H1 (cell line): ENCODE measurements around the gene RASA1. TPM values are rescaled to one million over a fixed set of nuclear protein-coding genes. Genes with fewer than 3 reads are reported as not detected.

Experiments used
- CTCF ChIA-PET: fragments of 300-600 bp; sonication (Branson Sonifier 250); formaldehyde crosslinking; loops from one replicate; lab custom pipeline; 2021; ENCODE audit not compliant: partially characterized antibody; lab: Charles Lee
- POLR2A ChIA-PET: fragments of 300-600 bp; sonication (Branson Sonifier 250); formaldehyde crosslinking; loops from one replicate; lab custom pipeline; 2021; ENCODE audit warnings: inconsistent platforms; ENCODE audit not compliant: partially characterized antibody; lab: Charles Lee
- DNase-seq, 2 experiments: peaks; one replicate each; pipeline versions ENCODE4 v3.0.0 to v3.0.0-alpha.2; 2010 to 2022; ENCODE audit warnings: low spot score in 2 of 2, low read depth in 1 of 2, mixed read lengths in 1 of 2
- FAIRE-seq: peaks from 2 replicates; lab custom pipeline; 2011; peaks lifted over from hg19 to GRCh38; lab: Jason Lieb, UNC
- H2AFZ ChIP-seq: 2 replicates; pipeline ENCODE4 v1.8.1; 2012; ENCODE audit warnings: low read length, inconsistent platforms
- H2AK5ac ChIP-seq: 2 replicates; pipeline ENCODE4 v1.6.1; 2013; ENCODE audit warnings: low read depth, low read length
- H2BK120ac ChIP-seq: replicated peaks from 2 replicates; pipeline ENCODE3; 2013; ENCODE audit warnings: low read depth, low read length, inconsistent platforms
- H2BK12ac ChIP-seq: 2 replicates; pipeline ENCODE4 v1.6.1; 2013; ENCODE audit warnings: low read depth, low read length
- H2BK15ac ChIP-seq: 2 replicates; pipeline ENCODE4 v1.6.1; 2013; ENCODE audit warnings: low read length
- H2BK20ac ChIP-seq: 2 replicates; pipeline ENCODE4 v1.6.1; 2013; ENCODE audit warnings: low read length
- H2BK5ac ChIP-seq: 2 replicates; pipeline ENCODE4 v1.6.1; 2013; ENCODE audit warnings: low read depth, low read length
- H3K14ac ChIP-seq: 2 replicates; pipeline ENCODE4 v1.6.1; 2013; ENCODE audit warnings: inconsistent platforms; ENCODE audit not compliant: insufficient read length
- H3K18ac ChIP-seq: 2 replicates; pipeline ENCODE4 v1.6.1; 2013; ENCODE audit warnings: low read length; ENCODE audit errors: extremely low read depth
- H3K23ac ChIP-seq: 2 replicates; pipeline ENCODE4 v1.6.1; 2013; ENCODE audit warnings: inconsistent platforms; ENCODE audit not compliant: insufficient read length
- H3K23me2 ChIP-seq: 2 replicates; pipeline ENCODE4 v1.6.1; 2013; ENCODE audit warnings: low read depth, low read length
- H3K27ac ChIP-seq: 2 replicates; pipeline ENCODE4 v1.6.1; 2011; ENCODE audit warnings: low read depth, low read length, inconsistent platforms
- H3K27me3 ChIP-seq, 4 experiments: replicated peaks in 1 of 4; 1 replicate in 1 of 4; 2 replicates in 3 of 4; pipeline versions ENCODE4 v1.6.1 to v1.8.1; 2011 to 2013; ENCODE audit warnings: low read length in 3 of 4, mild to moderate bottlenecking in 3 of 4, inconsistent platforms in 2 of 4, mixed read lengths in 2 of 4, moderate library complexity in 1 of 4; ENCODE audit not compliant: control insufficient read depth in 3 of 4, insufficient read depth in 3 of 4; ENCODE audit errors: extremely low read depth in 1 of 4
- H3K36me3 ChIP-seq, 4 experiments: 2 replicates each; pipeline versions ENCODE4 v1.6.1 to v1.8.1; 2011 to 2013; ENCODE audit warnings: mild to moderate bottlenecking in 4 of 4, low read length in 3 of 4, moderate library complexity in 2 of 4, control low read depth in 1 of 4, inconsistent platforms in 1 of 4; ENCODE audit not compliant: insufficient read depth in 4 of 4, control insufficient read depth in 2 of 4
- H3K4ac ChIP-seq: replicated peaks from 2 replicates; pipeline ENCODE3; 2013; ENCODE audit warnings: low read length, low read depth, mixed read lengths, inconsistent platforms; ENCODE audit not compliant: insufficient read length
- H3K4me1 ChIP-seq, 4 experiments: replicated peaks in 1 of 4; 1 replicate in 1 of 4; 2 replicates in 3 of 4; pipeline versions ENCODE4 v1.6.1 to v1.8.1; 2011 to 2013; ENCODE audit warnings: low read length in 3 of 4, inconsistent platforms in 2 of 4, mixed read lengths in 1 of 4; ENCODE audit not compliant: insufficient read depth in 4 of 4, control insufficient read depth in 3 of 4
- H3K4me2 ChIP-seq, 2 experiments: 2 replicates each; pipeline versions ENCODE4 v1.6.1 to v1.8.1; 2011 to 2013; ENCODE audit warnings: low read depth in 2 of 2, low read length in 2 of 2, control low read depth in 1 of 2, inconsistent platforms in 1 of 2, mild to moderate bottlenecking in 1 of 2; ENCODE audit not compliant: insufficient read depth in 1 of 2
- H3K4me3 ChIP-seq, 4 experiments: fragments of 200-600, 300-600 bp in 1 of 4; sonication (generic), shearing (Covaris generic), sonication (Bioruptor Twin) in 1 of 4; 2 replicates each; pipeline versions ENCODE4 v1.5.1 to v1.8.1; 2011 to 2016; ENCODE audit warnings: low read length in 4 of 4, low read depth in 3 of 4, control low read depth in 2 of 4, inconsistent platforms in 2 of 4, mild to moderate bottlenecking in 2 of 4, mixed read lengths in 1 of 4, moderate library complexity in 1 of 4; ENCODE audit not compliant: insufficient read depth in 2 of 4; ENCODE audit errors: extremely low read depth in 1 of 4
- H3K56ac ChIP-seq: replicated peaks from 2 replicates; pipeline ENCODE3; 2013; ENCODE audit warnings: low read depth, mild to moderate bottlenecking, mixed read lengths, low read length, inconsistent platforms; ENCODE audit not compliant: insufficient read length
- H3K79me1 ChIP-seq: 2 replicates; pipeline ENCODE4 v1.6.1; 2013; ENCODE audit warnings: low read depth, low read length, control low read depth
- H3K79me2 ChIP-seq, 2 experiments: 2 replicates each; pipeline versions ENCODE4 v1.6.1 to v1.8.1; 2012 to 2013; ENCODE audit warnings: low read length in 2 of 2, mild to moderate bottlenecking in 2 of 2, inconsistent platforms in 1 of 2; ENCODE audit not compliant: insufficient read depth in 2 of 2, control insufficient read depth in 1 of 2
- H3K9ac ChIP-seq, 4 experiments: replicated peaks in 1 of 4; 1 replicate in 1 of 4; 2 replicates in 3 of 4; pipeline versions ENCODE4 v1.6.1 to v1.8.1; 2011 to 2013; ENCODE audit warnings: low read depth in 3 of 4, low read length in 3 of 4, control low read depth in 2 of 4, mild to moderate bottlenecking in 2 of 4, moderate library complexity in 2 of 4, inconsistent platforms in 1 of 4; ENCODE audit errors: extremely low read depth in 1 of 4
- H3K9me3 ChIP-seq, 2 experiments: 2 replicates each; pipeline versions ENCODE4 v1.6.1 to v1.8.1; 2012 to 2013; ENCODE audit warnings: mild to moderate bottlenecking in 2 of 2, moderate library complexity in 2 of 2, control low read depth in 1 of 2, inconsistent platforms in 1 of 2, low read depth in 1 of 2, low read length in 1 of 2, mixed read lengths in 1 of 2; ENCODE audit not compliant: insufficient read depth in 2 of 2
- H4K20me1 ChIP-seq, 2 experiments: replicated peaks in 1 of 2; 2 replicates each; pipeline versions ENCODE3 to v1.8.1; 2011 to 2013; ENCODE audit warnings: inconsistent platforms in 2 of 2, low read length in 2 of 2, mild to moderate bottlenecking in 1 of 2; ENCODE audit not compliant: insufficient read depth in 2 of 2, control insufficient read depth in 1 of 2
- H4K5ac ChIP-seq: 2 replicates; pipeline ENCODE4 v1.6.1; 2013; ENCODE audit warnings: low read length, low read depth, mixed read lengths, inconsistent platforms; ENCODE audit not compliant: insufficient read length
- H4K8ac ChIP-seq: 2 replicates; pipeline ENCODE4 v1.8.0; 2013; ENCODE audit warnings: mild to moderate bottlenecking, moderate library complexity, low read length, inconsistent platforms; ENCODE audit not compliant: insufficient read depth; ENCODE audit errors: extremely low read depth
- H4K91ac ChIP-seq: replicated peaks from 2 replicates; pipeline ENCODE3; 2013; ENCODE audit warnings: low read length, mixed read lengths, inconsistent platforms; ENCODE audit not compliant: insufficient read length
- ASH2L ChIP-seq: fragments of 200-600, 300-600 bp; sonication (generic); IDR thresholded peaks from one replicate; pipeline ENCODE4 v1.7.1; 2017; ENCODE audit warnings: low read length
- BACH1 ChIP-seq: IDR thresholded peaks from 2 replicates; pipeline ENCODE4 v1.6.1; 2012; ENCODE audit warnings: low read length, improper control_type of control experiment
- CBX5 ChIP-seq: fragments of 300-800, 300-1000 bp; sonication (generic); IDR thresholded peaks from 2 replicates; pipeline ENCODE4 v1.7.1; 2016; ENCODE audit warnings: antibody characterized with exemption, low read length, low read depth
- CHD2 ChIP-seq: IDR thresholded peaks from 2 replicates; pipeline ENCODE4 v1.6.1; 2012; ENCODE audit warnings: low read length, improper control_type of control experiment
- EZH2 ChIP-seq: fragments of 200-600 bp; sonication (generic); IDR thresholded peaks from 2 replicates; pipeline ENCODE4 v1.7.1; 2012; ENCODE audit warnings: low read depth, mild to moderate bottlenecking, moderate library complexity, low read length, inconsistent platforms; ENCODE audit not compliant: severe bottlenecking
- FOSL1 ChIP-seq: IDR thresholded peaks from 2 replicates; pipeline ENCODE4 v1.6.1; 2011; ENCODE audit warnings: mild to moderate bottlenecking, low read depth, low read length, moderate library complexity; ENCODE audit not compliant: insufficient read depth
- GABPA ChIP-seq: IDR thresholded peaks from 2 replicates; pipeline ENCODE4 v1.6.1; 2011; ENCODE audit warnings: mild to moderate bottlenecking, low read length, moderate library complexity, borderline replicate concordance; ENCODE audit not compliant: insufficient read depth
- NRF1 ChIP-seq: IDR thresholded peaks from 2 replicates; pipeline ENCODE4 v1.6.1; 2011; ENCODE audit warnings: mild to moderate bottlenecking, low read depth, low read length, improper control_type of control experiment
- POLR2AphosphoS5 ChIP-seq: IDR thresholded peaks from 2 replicates; pipeline ENCODE4 v1.6.1; 2011; ENCODE audit warnings: low read depth, low read length
- POU5F1 ChIP-seq: IDR thresholded peaks from 2 replicates; pipeline ENCODE4 v1.6.1; 2011; ENCODE audit warnings: low read depth, mild to moderate bottlenecking, low read length, moderate library complexity
- RXRA ChIP-seq: IDR thresholded peaks from 2 replicates; pipeline ENCODE4 v1.6.1; 2011; ENCODE audit warnings: low read depth, mild to moderate bottlenecking, low read length, moderate library complexity; ENCODE audit not compliant: insufficient read depth
- SRF ChIP-seq: IDR thresholded peaks from 2 replicates; pipeline ENCODE4 v1.6.1; 2011; ENCODE audit warnings: mild to moderate bottlenecking, low read depth, low read length, moderate library complexity
- ZNF274 ChIP-seq: IDR thresholded peaks from 2 replicates; pipeline ENCODE4 v1.7.0; 2012; ENCODE audit warnings: low read length, borderline replicate concordance; ENCODE audit errors: extremely low read depth
- WGBS, 2 experiments: shearing (Covaris generic) in 1 of 2; methylation state at CpG; one replicate each; pipeline versions ENCODE4 v1.1.6 to v1.1.7; 2013 to 2015; ENCODE audit warnings: low lambda C conversion rate in 2 of 2, mixed read lengths in 2 of 2, inconsistent platforms in 1 of 2, low coverage in 1 of 2, missing lambda C conversion rate in 1 of 2; ENCODE audit not compliant: insufficient replicate concordance in 2 of 2, insufficient coverage in 1 of 2, insufficient read length in 1 of 2; ENCODE audit errors: extremely low coverage in 1 of 2, missing lambda C conversion rate in 1 of 2; 5-methylcytosine and 5-hydroxymethylcytosine counted together
- polyA plus RNA-seq, 7 experiments: library from polyadenylated mRNA; depleted of rRNA in 3 of 7; stranded (reverse) in 5 of 7; unstranded in 2 of 7; fragments of >200 nt in 5 of 7; fragments of 200-250 nt in 2 of 7; gene quantifications; 1 replicate in 5 of 7; 2 replicates in 1 of 7; 4 replicates in 1 of 7; pipeline versions ENCODE4 v1.2.1 to v1.2.3, GENCODE V29; 2011 to 2013; ENCODE audit warnings: missing spikeins in 2 of 7, mixed read lengths in 2 of 7
- total RNA-seq: library from RNA; stranded (reverse); fragmentation: NEBNext Ultra II Directional; extraction: Animal tissue kit (Norgen Biotek cat#: 25700); gene quantifications from 2 replicates; pipeline ENCODE4 v1.2.1, GENCODE V29; 2021
- TF ChIP-seq, protein P1 (sequence below): IDR thresholded peaks from 2 replicates; pipeline ENCODE4 v1.6.1; 2012; ENCODE audit warnings: inconsistent platforms

The RASA1 gene
- total and polyA plus RNA-seq, 2 of the 8 experiments (the other 6 are each of a cell fraction or from before 2014, with no cell fraction given): 15.9 to 33.8 TPM

DNA sequence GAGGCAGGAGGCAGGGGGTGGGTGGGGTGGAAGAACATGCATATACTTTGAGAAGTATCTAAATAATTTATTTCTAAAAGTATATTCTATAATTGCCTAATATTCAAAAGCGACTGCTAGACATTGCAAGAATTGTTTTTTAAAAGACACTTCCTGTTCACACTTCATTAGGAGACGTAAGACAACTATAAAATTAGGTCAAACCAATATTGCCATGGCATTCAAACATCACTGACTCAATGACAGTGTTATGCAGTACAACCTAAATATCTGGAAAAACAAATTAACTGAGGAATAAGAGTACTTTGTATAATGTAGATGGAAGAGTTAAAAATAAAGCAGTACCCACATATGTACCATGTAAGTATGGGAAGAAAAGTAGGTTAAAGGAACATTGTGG lies 140.5 kb downstream of the RASA1 start:
- H3K79me2 ChIP-seq: peaks cover 3 to 23% of the 10 kb centered on the region in 2 experiments; a peak in 3 of 4 replicates
- no peak for FAIRE-seq
- TF ChIP-seq BACH1: no peak
- no peak for TF ChIP-seq POLR2AphosphoS5
- TF ChIP-seq ZNF274: no peak
- TF ChIP-seq CHD2: no peak
- no peak for TF ChIP-seq POU5F1
- no peak for TF ChIP-seq ASH2L
- TF ChIP-seq, protein P1, sequence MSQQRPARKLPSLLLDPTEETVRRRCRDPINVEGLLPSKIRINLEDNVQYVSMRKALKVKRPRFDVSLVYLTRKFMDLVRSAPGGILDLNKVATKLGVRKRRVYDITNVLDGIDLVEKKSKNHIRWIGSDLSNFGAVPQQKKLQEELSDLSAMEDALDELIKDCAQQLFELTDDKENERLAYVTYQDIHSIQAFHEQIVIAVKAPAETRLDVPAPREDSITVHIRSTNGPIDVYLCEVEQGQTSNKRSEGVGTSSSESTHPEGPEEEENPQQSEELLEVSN: no peak
- no peak for TF ChIP-seq EZH2
- no peak for TF ChIP-seq CBX5
- no peak for TF ChIP-seq FOSL1
- TF ChIP-seq SRF: no peak
- no peak for TF ChIP-seq RXRA
- TF ChIP-seq NRF1: no peak
- TF ChIP-seq GABPA: no peak
- no peak overlapping the region for H3K14ac ChIP-seq
- H3K56ac ChIP-seq: no peak overlapping the region
- no peaks in the 10 kb centered on the region for H3K27me3 ChIP-seq
- H2AK5ac ChIP-seq: no peak overlapping the region
- H2AFZ ChIP-seq: no peak overlapping the region
- H3K23me2 ChIP-seq: peaks cover 7% of the 10 kb centered on the region
- no peak overlapping the region for H2BK15ac ChIP-seq
- peaks cover 7% of the 10 kb centered on the region; the same call in 1 of the 2 replicates for H3K79me1 ChIP-seq
- H3K36me3 ChIP-seq: peaks cover 16 to 73% (median 34%) of the 10 kb centered on the region in 4 experiments
- no peak overlapping the region for H3K9ac ChIP-seq
- no peak overlapping the region for H2BK5ac ChIP-seq
- no peak overlapping the region for H3K4me3 ChIP-seq
- H3K27ac ChIP-seq: no peak overlapping the region
- no peak overlapping the region for H2BK12ac ChIP-seq
- H3K4me1 ChIP-seq: peaks cover 0 to under 1% (median 0%) of the 10 kb centered on the region in 4 experiments; a peak in 2 of 7 replicates
- H4K91ac ChIP-seq: no peak overlapping the region
- no peak overlapping the region for H3K4me2 ChIP-seq
- H2BK120ac ChIP-seq: no peak overlapping the region
- no peak overlapping the region for H3K23ac ChIP-seq
- ChIA-PET POLR2A (no interaction called here), CTCF (interaction anchor here (0.9 kb wide), 1 partner anchor 8 kb away, joined by 3 read pairs; no protein-coding TSS in a partner anchor)
- H4K8ac ChIP-seq: no peak overlapping the region
- peaks cover 0 to 2% of the 10 kb centered on the region in 2 experiments for H4K20me1 ChIP-seq
- H2BK20ac ChIP-seq: no peak overlapping the region
- H3K4ac ChIP-seq: no peak overlapping the region
- DNase-seq: no peak
- no peaks in the 10 kb centered on the region for H3K9me3 ChIP-seq
- 95% methylated on average over 2 of the region's 2 CpGs; no CpG with 5 or more reads in 1 of the 2 experiments for WGBS, 2 experiments
- H3K18ac ChIP-seq: no peak overlapping the region
- no peak overlapping the region for H4K5ac ChIP-seq
